OCI-LY1 (cell line): Measurements from ENCODE around the gene LSAMP.

ENCODE experiments used
- H2AFZ ChIP-seq: fragments of 200-600 bp; sonication (generic), shearing (Covaris generic); 2 replicates; pipeline ENCODE4 v1.6.0; 2014; ENCODE audit warnings: antibody characterized with exemption, mild to moderate bottlenecking, low read length
- H3F3A ChIP-seq: fragments of 200-600 bp; sonication (generic), shearing (Covaris generic); 2 replicates; pipeline ENCODE4 v1.6.0; 2014; ENCODE audit warnings: mild to moderate bottlenecking, antibody characterized with exemption, low read length, moderate library complexity; ENCODE audit not compliant: insufficient read depth
- H3K27ac ChIP-seq: fragments of 200-600 bp; sonication (generic); 2 replicates; pipeline ENCODE4 v1.5.1; 2014; ENCODE audit warnings: low read length, mixed run types, mild to moderate bottlenecking, low read depth; ENCODE audit not compliant: poor library complexity, severe bottlenecking
- H3K27me3 ChIP-seq: fragments of 200-600 bp; sonication (generic); 2 replicates; pipeline ENCODE4 v1.6.0; 2014; ENCODE audit warnings: antibody characterized with exemption, mild to moderate bottlenecking, low read length, moderate library complexity; ENCODE audit not compliant: insufficient read depth
- H3K36me3 ChIP-seq: fragments of 200-600 bp; sonication (generic); 2 replicates; pipeline ENCODE4 v1.6.1; 2014; ENCODE audit warnings: mild to moderate bottlenecking, antibody characterized with exemption, low read length, moderate library complexity, mixed read lengths; ENCODE audit not compliant: insufficient read depth
- H3K4me1 ChIP-seq: fragments of 200-600 bp; sonication (generic); 2 replicates; pipeline ENCODE4 v1.5.1; 2014; ENCODE audit warnings: mild to moderate bottlenecking, low read length, moderate library complexity; ENCODE audit not compliant: insufficient read depth, severe bottlenecking
- H3K4me2 ChIP-seq: fragments of 200-600 bp; sonication (generic), shearing (Covaris generic); 2 replicates; pipeline ENCODE4 v1.6.1; 2014; ENCODE audit warnings: low read length
- H3K4me3 ChIP-seq: fragments of 200-600 bp; sonication (generic); 2 replicates; pipeline ENCODE4 v1.5.1; 2014; ENCODE audit warnings: low read length, low read depth, mild to moderate bottlenecking, mixed read lengths; ENCODE audit not compliant: poor library complexity, severe bottlenecking
- H3K79me2 ChIP-seq: fragments of 200-600 bp; shearing (Covaris generic); 2 replicates; pipeline ENCODE4 v1.6.1; 2016; ENCODE audit warnings: mixed run types, low read length, mixed read lengths; ENCODE audit not compliant: insufficient read depth
- H3K9ac ChIP-seq: fragments of 200-600 bp; sonication (generic), shearing (Covaris generic); 2 replicates; pipeline ENCODE4 v1.6.1; 2014; ENCODE audit warnings: mild to moderate bottlenecking, low read length, mixed read lengths
- H3K9me2 ChIP-seq: fragments of 200-600 bp; sonication (generic), shearing (Covaris generic); 2 replicates; pipeline ENCODE4 v1.6.1; 2014; ENCODE audit warnings: low read depth, mild to moderate bottlenecking, low read length, mixed read lengths
- H3K9me3 ChIP-seq: fragments of 200-600 bp; shearing (Covaris generic); 2 replicates; pipeline ENCODE4 v1.6.1; 2014; ENCODE audit warnings: low read length, mixed read lengths
- H4K20me1 ChIP-seq: fragments of 200-600 bp; sonication (generic), shearing (Covaris generic); 2 replicates; pipeline ENCODE4 v1.6.0; 2016; ENCODE audit warnings: mild to moderate bottlenecking, low read length; ENCODE audit not compliant: insufficient read depth
- CTCF ChIP-seq: fragments of 200-600 bp; sonication (generic), shearing (Covaris generic); IDR thresholded peaks from 2 replicates; pipeline ENCODE4 v1.5.1; 2017; ENCODE audit warnings: mild to moderate bottlenecking, antibody characterized with exemption, low read length, moderate library complexity, mixed read lengths
- EZH2 ChIP-seq: fragments of 200-600 bp; sonication (generic), shearing (Covaris generic); IDR thresholded peaks from 2 replicates; pipeline ENCODE4 v1.8.0; 2017; ENCODE audit warnings: borderline replicate concordance, mixed run types, mild to moderate bottlenecking, antibody characterized with exemption, low read length, moderate library complexity, mixed read lengths

The LSAMP gene

GRCh38 chr3:115930168-115930567 is 515.1 kb downstream of the LSAMP start:
- Histone ChIP-seq H3F3A (no peaks in the 10 kb centered on the region), H3K36me3 (no peaks in the 10 kb centered on the region), H3K4me1 (no peaks in the 10 kb centered on the region), H3K4me2 (no peak overlapping the region), H3K79me2 (no peaks in the 10 kb centered on the region), H3K9me3 (no peaks in the 10 kb centered on the region), H3K9me2 (no peaks in the 10 kb centered on the region), H3K4me3 (no peak overlapping the region), H4K20me1 (no peaks in the 10 kb centered on the region), H3K9ac (no peak overlapping the region), H3K27me3 (no peaks in the 10 kb centered on the region), H3K27ac (no peak overlapping the region), H2AFZ (no peak overlapping the region)
- TF ChIP-seq EZH2 = no peak

DNA sequence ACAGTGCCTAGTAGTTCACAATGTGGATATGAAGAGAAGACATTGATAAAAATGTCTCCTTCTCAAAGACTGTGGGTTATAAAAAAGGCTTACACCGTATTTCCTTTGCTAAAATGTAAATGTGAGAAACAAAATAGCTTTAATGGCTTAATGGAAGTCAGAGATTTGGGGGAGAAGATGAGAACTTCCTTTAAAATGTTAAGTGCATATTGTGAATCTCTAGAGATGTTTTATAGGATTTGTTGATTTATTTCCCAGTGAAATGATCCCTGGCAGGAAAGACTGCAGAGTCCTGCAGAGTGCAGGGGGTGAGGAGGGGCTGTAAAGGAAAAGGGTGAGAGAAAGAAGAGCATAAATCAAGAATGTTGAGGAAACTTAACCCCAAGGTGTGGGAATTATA is 516.9 kb downstream of the LSAMP start:
- H3K9me2 ChIP-seq = no peaks in the 10 kb centered on the region
- H3K27ac ChIP-seq = no peak overlapping the region
- H3K9me3 ChIP-seq = no peaks in the 10 kb centered on the region
- no peaks in the 10 kb centered on the region for H3K27me3 ChIP-seq
- no peaks in the 10 kb centered on the region for H3K4me1 ChIP-seq
- no peak overlapping the region for H3K9ac ChIP-seq
- no peak overlapping the region for H3K4me3 ChIP-seq
- TF ChIP-seq CTCF = no peak
- TF ChIP-seq EZH2 = no peak
- no peaks in the 10 kb centered on the region for H3K36me3 ChIP-seq
- no peaks in the 10 kb centered on the region for H4K20me1 ChIP-seq
- H3K4me2 ChIP-seq = no peak overlapping the region
- no peaks in the 10 kb centered on the region for H3F3A ChIP-seq
- H3K79me2 ChIP-seq = no peaks in the 10 kb centered on the region
- no peak overlapping the region for H2AFZ ChIP-seq

DNA sequence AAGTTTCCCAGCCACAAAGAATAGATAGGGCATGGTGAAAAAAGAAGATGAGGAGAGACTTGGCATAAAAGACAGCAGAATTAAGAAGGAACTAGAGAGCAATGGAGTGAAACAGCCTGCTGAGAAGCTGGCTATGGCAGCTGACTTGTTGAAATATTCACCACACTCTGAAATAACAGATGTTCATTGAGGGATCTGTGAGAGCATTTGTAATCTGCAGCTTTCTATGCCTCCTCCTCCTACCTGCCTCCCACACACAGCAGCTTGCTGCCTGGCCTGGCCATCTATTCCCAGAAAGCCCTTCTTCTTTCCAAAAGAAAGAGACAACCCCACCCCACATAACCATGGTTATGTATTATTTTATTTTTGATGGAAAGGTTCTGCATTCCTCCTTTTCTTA is 518.1 kb downstream of the LSAMP start:
- Histone ChIP-seq H3K9me2 (no peaks in the 10 kb centered on the region), H3K79me2 (no peaks in the 10 kb centered on the region), H3K4me1 (no peaks in the 10 kb centered on the region), H3K4me2 (no peak overlapping the region), H3K27me3 (no peaks in the 10 kb centered on the region), H3K9me3 (no peaks in the 10 kb centered on the region), H3K27ac (no peak overlapping the region), H4K20me1 (no peaks in the 10 kb centered on the region), H3K4me3 (no peak overlapping the region), H3K9ac (no peak overlapping the region), H3F3A (no peaks in the 10 kb centered on the region), H2AFZ (no peak overlapping the region), H3K36me3 (no peaks in the 10 kb centered on the region)
- no peak for TF ChIP-seq CTCF
- TF ChIP-seq EZH2 = no peak

DNA sequence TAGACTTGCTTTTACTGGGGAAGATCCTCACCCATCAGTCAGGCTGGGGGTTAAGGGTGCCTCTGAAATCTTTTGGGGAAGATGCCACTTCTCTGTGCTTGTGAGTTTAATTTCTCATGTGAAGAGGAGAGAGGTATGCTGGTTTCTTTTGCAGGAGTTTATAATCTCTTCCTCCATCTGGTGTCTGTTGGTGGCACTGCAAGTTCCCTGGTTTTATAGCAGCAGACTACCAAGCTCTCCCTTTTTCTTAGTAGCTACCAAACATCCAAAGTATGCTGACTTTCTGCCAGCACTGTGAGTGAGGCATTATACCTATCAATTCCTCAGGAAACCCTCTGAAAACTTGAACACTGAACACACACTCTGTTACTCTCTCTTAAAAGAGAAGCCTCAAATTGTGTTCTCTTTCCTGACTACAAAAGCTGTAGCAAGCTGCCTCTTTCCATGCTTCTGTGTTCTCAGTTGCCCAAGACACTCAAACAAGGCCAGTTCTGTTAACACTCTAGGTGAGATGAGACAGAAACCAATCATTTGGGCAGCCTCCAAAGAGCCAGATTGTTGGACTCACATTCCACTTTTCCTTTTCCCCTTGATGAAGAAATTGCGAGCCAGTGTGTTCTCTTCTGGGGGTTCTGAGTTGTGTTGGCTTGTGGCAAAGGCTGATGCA is 522.5 kb downstream of the LSAMP start:
- Histone ChIP-seq H3K4me1 (no peaks in the 10 kb centered on the region), H3K4me2 (no peak overlapping the region), H3F3A (no peaks in the 10 kb centered on the region), H2AFZ (no peak overlapping the region), H3K27me3 (no peaks in the 10 kb centered on the region), H3K9me3 (no peaks in the 10 kb centered on the region), H3K9ac (no peak overlapping the region), H3K79me2 (no peaks in the 10 kb centered on the region), H3K36me3 (no peaks in the 10 kb centered on the region), H3K9me2 (no peaks in the 10 kb centered on the region), H3K4me3 (no peak overlapping the region), H3K27ac (no peak overlapping the region), H4K20me1 (no peaks in the 10 kb centered on the region)
- TF ChIP-seq EZH2 = no peak
- peak; percentile 37; the same call in 1 of the 2 replicates for TF ChIP-seq CTCF
